GM21526 (cell line): ENCODE results near the gene KRTAP10-7.
"Not testable (repeated sequence)": the region's sequence is repeated elsewhere in the genome, so short reads cannot be mapped to it uniquely, and the experiment has no call there.

Experiments
- ATAC-seq: cut with Tn5 transposase; IDR thresholded peaks from one replicate; pipeline ENCODE4 v1.9.1; 2021; ENCODE audit warnings: moderate library complexity; ENCODE audit not compliant: unreplicated experiment, low FRiP score

The KRTAP10-7 gene

DNA sequence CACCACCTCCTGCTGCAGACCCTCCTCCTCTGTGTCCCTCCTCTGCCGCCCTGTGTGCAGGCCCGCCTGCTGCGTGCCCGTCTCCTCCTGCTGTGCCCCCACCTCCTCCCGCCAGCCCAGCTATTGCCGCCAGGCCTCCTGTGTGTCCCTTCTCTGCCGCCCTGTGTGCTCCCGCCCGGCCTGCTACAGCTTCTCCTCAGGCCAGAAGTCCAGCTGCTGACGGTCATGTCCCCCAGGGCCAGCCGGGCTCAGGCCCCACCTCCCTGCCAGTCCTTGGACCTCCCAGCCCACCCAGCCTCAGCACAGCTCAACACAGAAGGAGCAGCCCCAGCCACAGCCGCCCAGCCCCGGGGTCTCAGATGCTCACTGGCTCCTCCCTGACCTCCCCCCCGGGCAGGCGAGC, 27.4 kb downstream of the KRTAP10-7 start:
- not testable (repeated sequence) for ATAC-seq

DNA sequence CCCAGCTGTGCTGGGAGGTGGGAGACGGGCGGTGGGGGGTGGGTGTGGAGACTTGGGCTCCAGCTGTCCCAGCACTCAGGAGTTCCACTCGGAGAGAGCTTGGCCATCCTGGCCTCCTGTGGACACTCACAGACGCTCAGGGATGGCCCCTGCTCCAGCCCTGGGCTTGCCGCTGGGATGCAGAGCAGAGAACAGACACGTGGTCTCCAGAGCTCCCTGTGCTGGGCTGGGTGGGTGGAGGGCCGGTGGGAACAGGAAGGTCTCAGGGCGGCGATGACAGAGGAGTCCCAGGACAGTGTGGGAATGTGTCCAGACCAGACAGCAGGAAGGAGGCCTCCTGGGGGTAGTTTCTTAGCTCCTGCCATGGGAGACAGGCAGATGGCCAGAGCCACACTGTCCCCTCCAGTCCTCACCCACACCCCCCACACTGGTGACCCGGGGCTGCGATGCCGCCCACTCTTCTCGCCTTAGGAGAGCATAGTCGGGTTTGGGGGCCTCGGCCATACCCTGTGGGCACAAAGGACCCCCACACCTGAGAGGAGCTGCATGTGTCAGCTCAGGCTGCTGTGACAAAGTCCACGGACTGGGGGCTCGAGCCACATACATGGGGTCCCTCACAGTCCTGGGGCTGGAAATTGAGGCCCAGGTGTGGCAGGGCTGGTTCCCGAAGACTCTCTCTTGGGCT, 28.5 kb downstream of the KRTAP10-7 start:
- no peak for ATAC-seq

DNA sequence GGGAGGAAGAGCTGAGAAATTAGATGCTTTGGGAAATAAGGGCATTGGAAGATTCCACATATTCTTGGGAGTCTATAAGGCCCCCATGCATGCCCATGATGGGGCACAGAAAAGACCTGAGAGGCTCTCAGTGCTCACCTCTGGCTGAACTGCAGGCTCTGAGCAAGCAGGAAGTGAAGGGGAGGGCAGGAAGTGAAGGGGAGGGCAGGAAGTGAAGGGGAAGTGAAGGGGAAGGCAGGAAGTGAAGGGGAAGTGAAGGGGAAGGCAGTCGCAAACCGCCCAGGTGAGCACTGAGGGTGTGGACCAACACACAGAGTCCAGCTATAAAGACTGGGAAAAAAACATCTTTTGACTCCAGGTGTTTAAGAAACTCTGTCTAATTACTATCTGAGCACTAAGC, 30.0 kb downstream of the KRTAP10-7 start:
- no peak for ATAC-seq

DNA sequence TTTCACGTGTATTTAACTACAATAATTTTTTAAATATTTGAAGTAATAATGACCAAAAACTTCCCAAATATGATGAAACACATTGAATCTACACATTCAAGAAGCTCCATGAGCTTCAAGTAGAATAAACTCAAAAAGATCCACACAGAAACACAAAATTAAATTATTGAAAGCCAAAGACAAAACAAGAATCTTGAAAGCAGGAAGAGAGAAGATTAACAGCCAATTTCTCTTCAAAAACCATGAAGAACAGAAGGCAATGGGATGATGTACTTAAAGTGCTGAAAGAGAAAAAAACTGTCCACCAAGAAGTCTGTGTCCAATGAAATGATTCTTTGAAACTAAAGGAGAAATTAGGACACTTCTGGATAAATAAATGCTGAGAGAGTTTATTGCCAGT, 31.7 kb downstream of the KRTAP10-7 start:
- no peak for ATAC-seq

DNA sequence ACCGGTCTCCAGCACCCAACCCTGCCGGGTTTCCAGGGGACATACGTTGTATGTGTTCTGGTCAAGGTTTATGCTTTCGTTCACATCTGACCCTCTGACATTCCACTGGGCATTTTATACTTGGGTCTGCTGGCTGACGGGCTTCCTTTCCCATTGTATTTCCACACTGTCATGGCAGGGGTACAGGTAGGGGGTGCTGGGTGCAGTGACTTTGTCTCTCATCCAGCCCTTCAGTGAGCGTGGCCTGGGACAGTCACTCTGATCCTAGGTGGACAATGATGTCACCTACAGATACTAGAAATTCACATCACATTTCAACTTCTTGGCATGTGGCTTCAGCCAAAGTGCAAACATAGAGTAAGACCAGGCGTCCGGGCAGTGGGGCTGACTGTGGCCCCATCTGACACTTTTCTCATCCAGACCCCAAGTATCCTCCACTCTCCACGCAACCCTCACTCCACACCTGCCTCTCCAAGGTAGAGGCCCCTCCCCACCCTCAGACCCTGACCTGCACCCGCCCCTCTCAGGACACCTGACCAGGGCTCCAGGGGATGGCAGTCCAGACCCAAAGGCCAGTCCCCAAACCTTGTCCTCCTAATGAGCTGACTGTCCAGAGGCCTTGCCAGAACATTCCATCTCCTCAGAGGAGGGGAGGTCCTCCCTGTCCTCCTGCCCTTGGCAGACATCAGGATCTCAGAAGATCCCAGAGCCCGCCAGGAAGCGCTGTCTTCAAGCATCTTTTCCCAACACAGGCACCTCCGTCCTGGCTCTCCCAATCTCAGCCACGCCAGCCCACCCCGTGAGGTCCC, 36.0 kb downstream of the KRTAP10-7 start:
- no peak for ATAC-seq

DNA sequence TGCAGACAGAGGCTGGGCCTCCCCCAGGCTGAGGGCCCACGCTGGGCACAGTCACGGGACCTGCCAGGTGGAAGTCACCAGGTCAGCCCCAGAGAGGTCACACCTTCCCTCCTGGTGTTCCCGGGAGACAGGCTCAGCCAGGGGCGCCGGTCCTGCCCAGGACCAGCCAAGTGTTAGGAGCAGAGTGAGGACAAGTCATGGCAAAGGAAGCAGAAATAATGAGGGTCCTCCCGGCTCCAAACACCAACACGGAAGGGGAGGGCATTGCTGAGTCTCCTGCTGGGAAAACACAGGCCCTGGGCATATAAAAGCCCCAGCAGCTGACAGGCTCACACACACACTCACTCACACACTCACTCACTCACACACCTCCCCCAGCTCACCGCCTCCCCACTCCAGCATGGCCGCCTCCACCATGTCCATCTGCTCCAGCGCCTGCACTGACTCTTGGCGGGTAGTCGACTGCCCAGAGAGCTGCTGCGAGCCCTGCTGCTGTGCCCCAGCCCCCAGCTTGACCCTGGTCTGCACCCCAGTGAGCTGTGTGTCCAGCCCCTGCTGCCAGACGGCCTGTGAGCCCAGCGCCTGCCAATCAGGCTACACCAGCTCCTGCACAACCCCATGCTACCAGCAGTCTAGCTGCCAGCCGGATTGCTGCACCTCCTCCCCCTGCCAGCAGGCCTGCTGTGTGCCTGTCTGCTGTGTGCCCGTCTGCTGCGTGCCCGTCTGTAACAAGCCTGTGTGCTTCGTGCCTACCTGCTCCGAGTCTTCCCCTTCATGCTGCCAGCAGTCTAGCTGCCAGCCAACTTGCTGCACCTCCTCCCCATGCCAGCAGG, 36.8 kb downstream of the KRTAP10-7 start, which contains the start of gene KRTAP10-10:
Gene KRTAP10-10 (plus strand): TSS at position 339 of the 833 bp plus-strand sequence. CDS start 62 bp downstream, at position 401.
- ATAC-seq = no peak

DNA sequence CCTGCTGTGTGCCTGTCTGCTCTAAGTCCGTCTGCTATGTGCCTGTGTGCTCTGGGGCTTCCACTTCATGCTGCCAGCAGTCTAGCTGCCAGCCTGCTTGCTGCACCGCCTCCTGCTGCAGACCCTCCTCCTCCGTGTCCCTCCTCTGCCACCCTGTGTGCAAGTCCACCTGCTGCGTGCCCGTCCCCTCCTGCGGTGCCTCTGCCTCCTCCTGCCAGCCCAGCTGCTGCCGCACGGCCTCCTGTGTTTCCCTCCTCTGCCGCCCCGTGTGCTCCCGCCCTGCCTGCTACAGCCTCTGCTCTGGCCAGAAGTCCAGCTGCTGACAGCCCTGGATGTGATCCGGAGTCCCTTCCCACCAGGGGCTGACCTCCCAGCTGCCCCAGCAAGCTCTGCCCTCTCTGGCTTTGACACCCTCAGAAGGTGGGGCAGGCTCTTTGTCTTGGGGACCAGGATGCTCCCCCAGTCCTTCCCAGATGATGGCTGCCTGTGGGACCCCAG, 37.5 kb downstream of the KRTAP10-7 start:
- not testable (repeated sequence) for ATAC-seq

DNA sequence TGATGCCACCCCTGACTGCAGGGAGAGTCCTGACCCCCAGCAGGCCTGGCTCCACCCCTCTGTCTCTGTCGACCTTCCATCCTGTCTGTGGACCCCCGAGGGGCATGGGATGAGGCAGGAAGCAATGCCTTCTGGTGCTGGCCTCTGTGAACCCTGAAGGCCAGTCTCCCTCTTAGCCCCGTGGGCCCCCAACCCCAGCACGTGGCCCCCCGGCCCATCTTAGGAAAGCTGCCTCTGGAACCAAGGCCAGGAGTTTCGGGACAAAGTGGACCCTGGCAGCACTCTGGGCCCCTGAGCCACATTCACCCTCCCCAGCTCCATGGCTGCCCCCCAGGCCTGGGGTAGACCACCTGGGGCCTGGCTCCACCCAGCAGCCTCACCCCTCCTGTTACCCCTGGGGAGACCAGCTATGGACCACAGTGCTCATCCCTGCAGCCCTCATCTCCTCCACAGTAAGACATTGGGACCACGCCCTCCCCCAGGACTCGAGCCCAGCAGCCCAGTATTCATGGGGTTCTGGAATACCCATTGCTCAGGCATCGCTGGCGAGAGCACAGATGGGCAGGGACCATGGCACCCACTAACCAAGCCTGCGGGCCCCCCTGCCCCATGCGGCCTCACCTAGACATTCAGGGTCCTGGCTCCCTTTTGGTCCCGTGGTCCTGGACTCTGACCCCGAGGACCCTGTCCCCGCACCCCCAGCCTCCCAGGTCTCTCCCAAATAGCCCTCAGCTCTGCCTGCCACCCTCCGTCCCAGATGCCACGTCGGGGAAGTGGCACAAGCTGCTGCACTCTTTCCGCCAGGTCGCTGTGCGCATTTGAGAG, 38.3 kb downstream of the KRTAP10-7 start:
- not testable (repeated sequence) for ATAC-seq

DNA sequence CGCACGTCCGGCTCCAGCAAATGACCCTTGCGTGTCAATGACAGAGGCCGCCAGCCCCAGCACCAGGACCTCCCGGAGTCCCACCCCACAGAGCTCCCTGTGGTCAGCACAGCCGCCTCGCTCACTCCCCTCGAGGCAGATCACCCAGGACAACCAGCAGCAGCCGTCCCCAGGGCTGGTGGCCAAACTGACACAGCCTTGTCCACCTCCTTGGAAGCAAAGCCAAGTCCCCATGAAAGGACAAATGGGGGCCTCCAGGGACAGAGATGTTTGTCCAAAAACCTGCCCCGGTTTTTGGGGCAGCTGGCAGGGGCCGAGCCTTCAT, 38.9 kb downstream of the KRTAP10-7 start:
- ATAC-seq = no peak

DNA sequence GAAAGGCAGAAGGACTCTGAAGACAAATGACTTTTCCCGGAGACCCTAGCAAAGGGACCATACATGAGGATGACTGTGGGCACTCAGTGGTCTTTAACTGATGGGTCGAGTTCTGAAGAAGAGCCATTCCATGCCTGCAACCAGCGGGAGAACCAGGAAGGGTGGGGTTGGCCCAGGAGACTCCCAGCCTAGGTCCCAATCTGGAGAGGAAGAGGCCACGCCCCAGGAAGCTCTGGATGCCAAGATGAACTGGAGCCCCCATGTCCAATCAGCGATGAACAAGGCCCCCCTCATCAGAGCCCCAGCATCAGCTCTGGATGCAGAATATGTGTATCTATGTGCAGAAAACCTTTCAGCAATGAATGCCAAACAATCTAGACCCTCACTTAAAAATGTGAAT, 40.4 kb downstream of the KRTAP10-7 start:
- ATAC-seq = no peak

DNA sequence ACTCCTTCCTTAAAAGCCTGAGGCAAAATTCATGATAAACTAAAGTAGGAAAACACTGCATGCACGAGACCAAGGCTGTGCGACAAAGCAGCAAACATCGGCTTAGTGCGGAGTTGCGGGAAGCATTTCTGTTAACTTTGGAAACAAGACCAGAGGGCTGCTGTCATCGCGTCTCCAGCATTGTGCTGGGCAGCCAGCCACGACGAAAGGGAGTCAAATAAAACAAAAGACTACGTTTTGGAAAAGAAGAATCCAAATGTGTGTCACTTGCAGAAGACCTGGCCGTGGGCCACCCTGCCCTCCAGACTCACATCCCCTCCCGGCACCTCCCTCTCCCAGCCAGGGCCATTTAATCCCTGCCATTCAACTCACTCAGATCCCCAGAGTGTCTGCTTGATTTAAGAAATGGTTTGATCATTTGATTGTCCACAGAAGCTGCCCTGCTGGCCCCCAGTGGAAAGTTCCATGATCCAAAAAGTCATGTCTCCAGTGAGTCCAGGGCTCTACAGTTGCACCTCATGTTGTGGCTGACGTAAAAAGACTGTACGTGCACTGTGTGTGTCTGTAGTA, 43.4 kb downstream of the KRTAP10-7 start:
- no peak for ATAC-seq

DNA sequence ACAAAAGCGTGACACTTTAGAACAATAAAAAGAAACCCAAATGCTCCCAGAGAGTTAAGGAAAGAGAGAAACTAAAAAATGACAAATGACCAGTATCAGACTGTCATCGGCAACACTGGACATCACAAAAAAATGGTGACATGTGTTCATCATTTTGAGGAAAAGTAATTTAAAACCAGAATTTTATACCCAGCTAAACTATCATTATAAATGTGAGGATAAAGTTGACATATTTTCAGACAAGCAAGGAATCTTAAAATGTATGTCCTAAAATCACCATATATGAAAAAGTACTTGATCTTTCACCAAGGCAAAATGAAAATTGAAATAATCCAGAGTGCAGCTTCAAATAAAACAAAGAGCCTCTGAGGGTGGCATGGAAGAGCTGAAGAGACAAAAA, 44.5 kb downstream of the KRTAP10-7 start:
- no peak for ATAC-seq

DNA sequence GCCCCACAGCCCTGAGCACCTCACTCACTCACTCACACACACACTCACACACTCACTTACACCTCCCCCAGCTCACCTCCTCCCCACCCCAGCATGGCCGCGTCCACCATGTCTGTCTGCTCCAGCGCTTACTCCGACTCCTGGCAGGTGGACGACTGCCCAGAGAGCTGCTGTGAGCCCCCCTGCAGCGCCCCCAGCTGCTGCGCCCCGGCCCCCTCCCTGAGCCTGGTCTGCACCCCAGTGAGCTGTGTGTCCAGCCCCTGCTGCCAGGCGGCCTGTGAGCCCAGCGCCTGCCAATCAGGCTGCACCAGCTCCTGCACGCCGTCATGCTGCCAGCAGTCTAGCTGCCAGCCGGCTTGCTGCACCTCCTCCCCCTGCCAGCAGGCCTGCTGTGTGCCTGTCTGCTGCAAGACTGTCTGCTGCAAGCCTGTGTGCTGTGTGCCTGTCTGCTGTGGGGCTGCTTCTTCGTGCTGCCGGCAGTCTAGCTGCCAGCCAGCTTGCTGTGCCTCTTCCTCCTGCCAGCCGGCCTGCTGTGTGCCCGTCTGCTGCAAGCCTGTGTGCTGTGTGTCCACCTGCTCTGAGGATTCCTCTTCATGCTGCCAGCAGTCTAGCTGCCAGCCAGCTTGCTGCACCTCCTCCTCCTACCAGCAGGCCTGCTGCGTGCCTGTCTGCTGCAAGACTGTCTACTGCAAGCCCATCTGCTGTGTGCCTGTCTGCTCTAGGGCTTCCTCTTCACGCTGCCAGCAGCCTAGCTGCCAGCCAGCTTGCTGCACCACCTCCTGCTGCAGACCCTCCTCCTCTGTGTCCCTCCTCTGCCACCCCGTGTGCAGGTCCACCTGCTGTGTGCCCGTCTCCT, 46.2 kb downstream of the KRTAP10-7 start, which contains the start of gene KRTAP10-11:
Gene KRTAP10-11 (plus strand): TSS at position 49 of the 856 bp plus-strand sequence. CDS start 45 bp downstream, at position 94.
- not testable (repeated sequence) for ATAC-seq

DNA sequence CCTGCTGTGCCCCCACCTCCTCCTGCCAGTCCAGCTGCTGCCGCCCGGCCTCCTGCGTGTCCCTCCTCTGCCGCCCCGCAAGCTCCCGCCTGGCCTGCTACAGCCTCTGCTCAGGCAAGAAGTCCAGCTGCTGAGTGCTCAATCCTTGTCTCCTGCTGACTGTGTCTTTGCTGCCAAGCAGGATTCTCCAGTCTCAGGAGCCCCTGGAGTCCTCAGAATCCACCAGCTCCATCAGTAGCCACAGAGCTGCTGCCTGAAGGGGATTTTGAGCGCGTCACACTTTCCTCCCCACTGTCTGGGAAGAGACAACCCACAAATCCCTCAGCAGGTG, 46.8 kb downstream of the KRTAP10-7 start:
- no peak for ATAC-seq

DNA sequence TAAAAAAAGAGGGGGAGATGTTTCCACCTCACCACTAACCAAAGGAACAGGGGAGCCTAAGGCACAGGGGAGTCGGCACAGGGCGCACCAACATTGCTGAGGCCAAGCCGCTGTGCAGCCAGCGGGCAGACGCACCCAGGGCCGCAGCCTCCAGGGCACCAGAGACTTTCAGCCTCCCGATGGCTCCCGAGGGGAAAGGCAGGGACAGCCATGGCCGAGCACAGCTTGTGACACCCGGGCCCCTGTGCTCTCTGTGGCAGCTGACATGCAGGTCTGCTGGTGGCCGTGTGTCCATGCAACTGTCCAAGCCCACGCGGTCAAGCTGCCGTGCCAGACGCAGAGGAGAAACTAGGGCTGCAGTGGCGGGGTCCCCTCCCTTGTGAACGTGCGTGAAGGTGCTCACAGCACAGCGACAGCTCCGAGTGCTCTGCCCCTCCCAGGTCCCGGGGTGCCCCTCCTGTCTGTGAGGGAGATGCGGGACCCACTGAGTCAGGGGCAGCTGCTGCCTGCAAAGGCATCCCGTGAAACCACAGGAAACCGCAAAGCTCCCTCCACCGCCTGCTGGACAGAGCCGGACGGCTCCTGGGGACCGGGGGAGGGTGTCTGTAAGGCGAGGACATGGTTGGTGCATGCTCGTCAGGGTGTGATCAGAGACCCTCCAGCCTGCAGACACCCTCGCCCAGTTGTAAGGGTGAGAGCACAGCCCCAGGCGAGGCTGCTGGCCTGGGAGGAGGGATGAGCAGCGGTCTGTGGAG, 48.3 kb downstream of the KRTAP10-7 start:
- no peak for ATAC-seq

DNA sequence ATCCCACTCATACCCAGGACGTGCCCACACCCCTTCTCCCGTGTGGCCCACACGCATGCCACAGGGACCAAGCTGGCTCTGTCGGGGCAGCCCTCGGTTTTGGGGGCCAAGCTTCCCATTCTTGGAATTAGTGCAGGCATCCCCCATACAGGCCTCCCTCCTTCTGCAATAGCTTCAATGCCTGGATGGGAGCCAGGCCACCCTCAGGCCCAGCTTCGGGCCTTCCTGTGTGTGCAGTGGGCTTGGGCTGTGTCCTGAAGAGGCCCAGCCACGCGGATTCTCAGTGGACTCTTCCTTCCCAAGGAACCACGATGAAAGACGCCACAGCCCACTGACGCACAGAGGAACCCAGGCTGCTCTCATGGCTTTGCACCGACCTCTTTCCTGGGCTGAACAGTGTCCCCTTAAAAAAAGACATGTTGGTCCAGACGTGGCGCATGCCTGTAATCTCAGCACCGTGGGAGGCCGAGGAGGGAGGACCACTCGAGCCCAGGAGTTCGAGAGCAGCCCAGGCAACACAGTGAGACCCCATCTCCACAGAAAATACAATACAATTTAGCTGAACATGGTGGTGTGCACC, 49.2 kb downstream of the KRTAP10-7 start:
- ATAC-seq = no peak

DNA sequence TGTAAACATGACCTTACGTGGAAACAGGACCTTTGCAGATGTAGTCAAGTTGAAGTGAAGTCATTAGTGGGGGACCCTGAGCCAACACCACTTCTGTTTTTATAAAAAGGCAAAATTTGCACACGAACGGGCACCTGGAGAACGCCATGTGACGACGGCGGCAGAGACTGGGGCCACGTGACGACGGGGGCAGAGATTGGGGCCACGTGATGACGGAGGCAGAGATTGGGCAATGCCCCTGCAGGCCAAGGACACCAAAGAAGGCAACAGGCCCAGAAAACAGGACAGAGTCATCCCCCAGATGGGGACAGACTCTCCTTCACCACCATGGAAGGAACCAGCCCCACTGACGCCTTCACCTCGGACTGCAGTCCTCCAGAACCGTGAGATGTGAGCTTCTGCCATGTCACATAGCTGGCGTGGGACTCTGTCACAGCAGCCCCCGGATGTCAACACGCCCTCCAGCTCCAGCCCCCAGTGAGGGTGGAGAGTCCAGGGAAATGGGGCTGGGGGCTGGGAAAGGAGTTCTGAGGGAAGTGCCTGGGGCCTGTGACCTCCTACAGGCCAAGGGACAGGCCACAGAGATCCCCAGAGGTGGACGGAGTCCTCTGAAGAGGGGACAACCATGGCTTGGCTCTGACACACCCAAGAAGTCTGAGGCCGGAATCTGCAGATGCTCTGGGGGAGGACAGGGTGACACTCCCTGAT, 50.0 kb downstream of the KRTAP10-7 start:
- ATAC-seq = no peak
